ENCODE data around the gene SFT2D3.
"Not testable (repeated sequence)": the region's sequence is repeated elsewhere in the genome, so short reads cannot be mapped to it uniquely, and the experiment has no call there.

The SFT2D3 gene

DNA sequence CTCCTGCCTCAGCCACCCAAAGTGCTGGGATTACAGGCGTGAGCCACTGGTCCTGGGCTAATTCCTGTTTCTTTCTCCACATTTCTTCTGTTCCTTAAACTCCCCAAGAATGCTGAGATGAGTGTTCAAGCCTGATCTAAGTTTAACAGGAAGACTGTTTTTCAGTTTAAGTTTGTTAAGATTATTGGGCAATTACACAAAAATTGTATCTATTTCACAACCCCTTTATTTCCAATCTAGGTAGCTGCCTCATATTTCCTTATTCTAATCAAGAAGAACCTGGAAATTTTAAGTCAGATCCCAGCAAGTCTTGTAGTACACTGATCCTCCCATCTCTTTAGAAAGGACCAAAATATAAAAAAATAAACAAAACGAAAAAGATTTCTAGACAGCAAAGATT, 11.7 kb downstream of the SFT2D3 start:
- no peak for DNase-seq

DNA sequence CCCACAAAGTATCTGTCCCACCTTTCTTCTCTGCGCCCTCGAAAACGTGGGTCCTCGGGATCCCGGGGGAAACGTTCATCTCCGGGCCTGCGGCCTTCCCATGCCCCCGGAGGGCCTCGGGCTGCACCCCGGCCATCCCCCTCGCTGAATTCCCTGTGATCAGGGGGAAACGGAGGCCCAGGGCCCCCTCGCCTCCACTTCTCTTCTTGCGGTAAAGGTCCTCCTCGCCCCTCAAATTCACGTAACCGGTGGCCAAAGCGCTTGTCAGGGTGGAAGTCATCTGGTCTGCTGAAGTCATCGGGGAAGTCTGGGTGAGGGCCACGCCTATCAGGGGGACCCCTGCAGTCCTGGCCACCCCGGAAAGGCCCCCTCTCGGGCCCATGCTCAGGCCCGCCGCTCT, 12.3 kb downstream of the SFT2D3 start:
- no peak for DNase-seq

DNA sequence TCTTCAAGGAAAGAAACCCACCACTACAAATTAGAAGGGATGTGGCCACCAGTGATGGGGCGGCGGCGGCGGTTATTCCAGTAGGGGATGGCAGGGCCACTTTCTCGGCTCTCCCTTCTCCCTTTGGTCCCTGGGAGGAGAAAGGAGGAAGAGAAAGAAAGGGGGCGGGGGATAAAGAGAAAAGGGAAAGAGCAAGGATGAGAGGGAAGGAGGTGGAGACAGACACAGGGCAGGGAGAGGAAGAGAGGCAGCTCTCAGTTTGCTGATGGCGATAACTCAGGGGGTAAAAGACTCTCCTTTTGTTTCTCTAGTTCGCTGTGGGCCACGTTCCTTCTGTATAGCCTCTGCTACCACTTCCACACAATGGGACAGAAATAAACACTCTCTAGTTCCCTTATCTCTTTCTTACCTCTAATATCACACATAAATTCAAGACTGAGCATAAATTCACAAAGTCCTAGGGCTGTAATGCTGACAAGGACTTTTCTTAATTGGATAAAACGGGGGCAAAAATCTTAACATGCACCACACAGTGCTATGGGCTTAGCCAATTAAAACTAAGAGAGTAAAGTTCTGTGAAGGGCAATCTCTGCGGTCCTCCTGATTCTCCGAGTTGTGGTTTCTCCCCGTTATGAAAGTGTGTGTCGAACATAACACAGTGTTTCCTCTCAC, 14.6 kb downstream of the SFT2D3 start:
- DNase-seq, result no peak

DNA sequence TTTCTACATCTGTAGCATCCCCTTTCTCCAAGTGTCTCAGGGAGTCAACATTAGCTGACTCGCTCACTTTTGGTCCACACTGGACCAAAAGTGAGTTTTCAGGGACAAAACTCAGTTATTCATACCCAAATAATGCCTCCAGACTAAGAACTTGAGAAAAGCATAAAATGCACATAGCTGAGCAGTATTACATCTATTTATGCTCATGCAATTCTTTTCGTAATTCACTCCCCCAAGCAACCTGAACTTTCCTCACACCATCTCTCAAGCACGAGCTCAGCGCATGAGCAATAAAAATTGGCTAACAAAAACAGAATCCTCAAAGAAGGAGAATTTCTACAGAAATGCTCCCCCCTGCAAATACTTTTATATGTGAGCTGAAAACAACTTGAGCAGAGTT, 17.0 kb downstream of the SFT2D3 start:
- no peak for DNase-seq

DNA sequence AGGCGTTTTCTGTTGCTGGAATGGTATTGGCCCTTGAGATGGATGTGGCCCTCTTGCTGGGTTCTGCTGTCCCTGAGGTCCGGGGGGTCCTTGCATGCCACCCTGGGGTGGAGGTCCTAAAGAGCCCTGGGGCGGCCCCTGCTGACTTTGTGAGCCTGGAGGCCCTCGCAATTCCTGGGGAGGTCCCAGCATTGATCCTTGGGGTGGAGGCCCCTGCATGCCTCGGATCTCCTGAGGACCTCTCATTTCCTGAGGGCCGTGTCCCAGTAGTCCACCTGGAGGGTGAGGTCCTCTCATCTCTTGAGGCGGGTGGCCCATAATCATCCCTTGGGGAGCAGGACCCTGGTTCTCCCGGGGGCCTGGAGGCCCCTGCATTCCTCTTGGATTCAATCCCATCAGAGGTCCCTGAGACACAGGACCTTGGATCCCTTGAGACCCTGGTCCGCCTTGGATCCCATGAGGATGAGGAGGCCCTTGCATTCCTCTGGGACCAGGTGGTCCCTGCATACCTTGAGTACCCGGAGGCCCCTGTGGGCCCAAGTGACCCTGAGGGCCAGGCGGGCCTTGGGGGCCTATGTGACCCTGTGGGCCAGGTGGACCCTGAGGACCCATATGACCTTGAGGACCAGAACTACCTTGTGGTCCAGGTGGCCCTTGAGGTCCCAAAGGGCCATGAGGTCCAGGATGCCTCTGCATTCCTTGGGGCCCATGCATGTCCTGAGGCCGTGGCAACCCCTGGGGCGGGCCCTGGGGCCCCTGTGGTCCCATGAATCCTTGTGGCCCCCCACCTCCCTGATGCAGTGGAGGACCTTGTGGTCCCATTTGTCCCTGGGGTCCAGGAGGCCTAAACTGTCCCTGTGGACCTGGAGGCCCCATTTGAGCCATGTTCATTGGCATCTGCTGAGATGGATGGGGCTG, 18.3 kb downstream of the SFT2D3 start:
- DNase-seq, result no peak

DNA sequence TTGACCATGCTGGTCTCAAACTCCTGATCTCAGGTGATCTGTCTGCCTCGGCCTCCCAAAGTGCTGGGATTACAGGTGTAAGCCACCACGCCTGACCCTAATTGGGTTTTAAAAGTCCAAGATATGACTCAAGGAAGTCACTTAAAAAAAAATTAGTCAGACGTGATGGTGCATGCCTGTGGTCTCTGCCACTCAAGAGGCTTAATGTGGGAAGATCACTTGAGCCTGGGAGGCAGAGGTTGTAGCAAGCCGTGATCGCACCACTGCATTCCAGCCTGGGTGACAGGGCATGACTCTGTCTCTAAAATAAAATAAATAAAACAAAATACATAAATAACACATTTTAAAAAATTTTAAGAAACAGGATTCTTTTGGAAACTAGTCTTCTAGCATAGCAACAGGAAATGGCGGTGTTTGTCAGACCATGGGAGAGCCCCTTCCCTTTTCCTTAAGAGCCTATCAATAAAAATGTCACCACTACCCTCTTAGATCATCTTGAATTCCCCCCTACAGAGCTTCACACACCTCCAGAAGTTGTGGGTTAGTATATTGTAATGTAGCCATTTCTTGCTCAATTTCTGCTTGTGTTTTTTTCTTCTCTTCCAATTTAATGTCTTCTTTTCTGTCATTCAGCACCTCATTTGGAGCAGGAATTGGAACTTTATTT, 20.1 kb downstream of the SFT2D3 start:
- no peak for DNase-seq

DNA sequence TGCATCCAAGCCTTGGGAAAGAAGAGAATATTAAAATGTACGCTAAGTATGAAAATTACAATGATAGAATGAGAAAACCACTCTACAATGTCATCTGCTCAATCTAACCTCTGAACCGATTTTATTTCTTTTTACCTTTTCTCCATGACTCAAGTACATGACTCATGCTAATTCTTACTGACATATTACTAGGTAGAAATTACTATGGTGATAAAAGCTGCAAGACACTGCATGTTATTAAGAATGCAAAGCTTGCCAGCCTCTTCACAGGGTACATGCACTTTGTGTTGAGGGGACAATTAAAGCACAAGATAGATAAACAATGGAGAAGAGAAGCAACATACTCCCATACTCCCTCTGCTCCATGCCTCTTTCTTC, 20.7 kb downstream of the SFT2D3 start:
- DNase-seq, result no peak

DNA sequence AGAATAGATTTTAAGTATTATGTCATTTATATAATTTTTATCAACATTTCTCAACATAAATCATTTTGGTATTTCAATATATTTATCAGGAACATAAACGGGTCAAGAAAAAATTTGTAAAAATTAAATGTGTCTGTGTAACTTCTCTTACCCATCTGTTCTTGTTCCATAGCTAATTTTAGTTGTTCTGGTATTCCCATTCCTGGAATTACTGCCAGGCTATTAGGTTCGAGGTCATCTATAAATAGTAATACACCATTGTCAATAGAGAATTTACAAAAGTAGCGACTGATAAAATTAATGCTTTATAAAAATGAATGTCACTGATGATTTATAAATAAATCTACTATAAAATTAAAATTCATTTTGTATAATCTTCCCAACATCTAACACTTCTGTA, 21.5 kb downstream of the SFT2D3 start:
- DNase-seq, result no peak

DNA sequence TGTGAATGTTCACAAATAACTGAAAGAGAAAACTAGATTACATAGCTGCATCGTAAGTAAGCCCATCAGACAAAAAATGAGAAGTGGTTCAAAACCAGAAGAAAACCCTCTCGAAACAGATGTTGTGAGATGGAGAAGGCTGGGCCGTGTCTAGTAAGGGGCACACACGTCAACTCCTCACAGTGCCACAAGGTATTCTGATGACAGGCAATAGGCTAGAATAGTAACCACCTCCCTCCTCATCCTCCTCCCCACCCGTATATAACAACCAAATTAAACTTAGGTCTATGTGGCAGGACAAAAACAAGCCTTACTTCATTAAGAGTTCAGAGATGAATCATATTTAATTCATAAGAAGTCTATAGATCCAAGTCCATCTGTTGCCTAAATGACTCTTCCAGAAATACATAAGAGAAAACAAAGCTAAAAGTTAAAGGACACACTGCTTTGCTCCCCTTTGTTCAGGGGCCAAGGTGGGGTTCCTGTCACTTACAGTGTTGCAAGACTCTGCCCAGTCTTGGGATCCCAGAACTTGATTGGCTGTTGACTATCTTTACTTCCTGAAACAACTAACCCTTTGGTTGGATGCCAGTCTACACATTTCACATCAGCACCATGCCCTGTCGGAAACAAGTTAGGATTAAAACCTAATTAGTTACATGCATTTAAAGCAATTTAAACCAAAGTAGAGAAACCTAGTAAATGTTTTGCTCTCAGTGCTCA, 25.0 kb downstream of the SFT2D3 start:
- DNase-seq, result no peak

DNA sequence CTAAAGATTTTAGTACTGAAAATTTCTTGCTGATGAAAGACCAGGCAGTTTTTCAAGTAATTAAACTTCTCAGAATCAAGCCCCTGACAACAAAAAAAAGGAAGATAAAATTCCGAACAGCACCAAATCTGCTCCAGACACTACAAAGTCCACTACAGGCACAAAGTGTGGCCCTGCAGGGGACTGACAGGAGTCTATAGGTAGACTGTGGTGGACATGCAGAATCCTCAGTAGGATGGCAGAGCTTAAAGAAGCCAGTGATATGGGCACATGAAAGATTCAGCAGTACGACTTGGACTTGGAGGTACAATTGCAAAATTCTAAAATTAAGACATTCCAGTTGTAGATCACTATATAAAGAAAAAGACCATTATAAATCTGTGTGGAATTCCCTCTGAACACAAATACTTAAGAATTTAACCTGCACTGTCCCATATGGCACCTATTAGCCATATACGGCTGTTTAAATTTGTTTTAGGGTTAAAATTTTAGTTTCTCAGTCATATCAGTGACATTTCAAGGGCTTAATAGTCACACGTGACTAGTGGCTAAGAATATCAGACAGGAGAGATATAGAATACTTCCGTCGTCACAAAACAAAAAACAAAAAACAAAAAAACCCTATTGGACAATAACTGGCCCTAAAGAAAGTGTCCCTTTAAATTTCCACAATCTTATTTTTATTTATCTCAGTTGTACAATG, 32.0 kb downstream of the SFT2D3 start:
- DNase-seq, result no peak

DNA sequence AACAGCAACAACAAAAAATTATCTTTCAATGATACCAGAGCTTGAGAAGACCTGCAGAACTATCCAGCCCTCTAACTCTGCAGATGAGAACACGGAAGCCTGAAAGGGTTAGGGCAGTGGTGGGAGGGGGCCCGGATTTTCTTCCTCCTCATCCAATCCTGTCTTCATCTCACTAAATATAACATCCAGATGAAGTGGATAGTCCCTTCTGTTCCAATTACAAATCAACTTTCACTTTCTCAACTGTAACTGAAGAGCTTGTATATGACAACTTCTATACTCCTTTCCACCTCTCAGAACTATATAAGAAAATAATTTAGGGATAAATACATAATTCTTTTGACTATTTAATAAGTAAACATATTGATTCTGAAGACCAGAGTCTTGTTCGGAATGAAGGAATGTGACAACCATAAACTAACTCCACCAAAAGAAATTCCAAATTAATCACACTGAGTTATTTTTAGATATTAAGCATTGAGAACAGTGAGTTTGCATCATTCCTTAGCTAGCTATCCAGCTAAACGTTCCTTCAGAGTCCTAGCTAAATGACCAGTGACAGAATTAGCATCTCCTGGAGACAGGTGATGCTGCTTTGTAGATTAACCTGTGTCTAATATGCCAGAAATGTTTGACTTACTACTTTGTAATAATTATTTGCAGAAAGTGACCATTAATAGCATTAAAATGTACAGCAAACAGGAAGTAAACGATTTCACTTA, 32.7 kb downstream of the SFT2D3 start:
- DNase-seq, result no peak

DNA sequence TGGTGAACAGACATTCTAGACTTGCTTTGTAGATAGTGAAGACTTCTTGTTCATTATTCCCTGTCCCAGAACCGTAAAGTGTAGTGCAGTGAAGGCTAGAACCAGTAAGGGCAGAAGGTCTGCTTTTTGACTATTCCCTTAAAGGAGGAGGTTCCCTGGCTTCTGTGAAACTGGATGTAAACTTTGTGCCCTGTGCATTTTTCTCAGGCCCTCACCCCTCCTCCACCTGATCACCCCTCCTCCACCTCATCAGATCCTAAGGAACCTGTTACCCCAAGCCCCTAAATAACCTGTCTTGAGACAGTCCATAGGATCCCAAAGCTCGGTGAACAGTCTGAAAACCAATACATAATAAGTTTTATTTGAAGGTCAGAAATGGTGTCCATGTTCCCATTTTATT, 33.7 kb downstream of the SFT2D3 start:
- no peak for DNase-seq

DNA sequence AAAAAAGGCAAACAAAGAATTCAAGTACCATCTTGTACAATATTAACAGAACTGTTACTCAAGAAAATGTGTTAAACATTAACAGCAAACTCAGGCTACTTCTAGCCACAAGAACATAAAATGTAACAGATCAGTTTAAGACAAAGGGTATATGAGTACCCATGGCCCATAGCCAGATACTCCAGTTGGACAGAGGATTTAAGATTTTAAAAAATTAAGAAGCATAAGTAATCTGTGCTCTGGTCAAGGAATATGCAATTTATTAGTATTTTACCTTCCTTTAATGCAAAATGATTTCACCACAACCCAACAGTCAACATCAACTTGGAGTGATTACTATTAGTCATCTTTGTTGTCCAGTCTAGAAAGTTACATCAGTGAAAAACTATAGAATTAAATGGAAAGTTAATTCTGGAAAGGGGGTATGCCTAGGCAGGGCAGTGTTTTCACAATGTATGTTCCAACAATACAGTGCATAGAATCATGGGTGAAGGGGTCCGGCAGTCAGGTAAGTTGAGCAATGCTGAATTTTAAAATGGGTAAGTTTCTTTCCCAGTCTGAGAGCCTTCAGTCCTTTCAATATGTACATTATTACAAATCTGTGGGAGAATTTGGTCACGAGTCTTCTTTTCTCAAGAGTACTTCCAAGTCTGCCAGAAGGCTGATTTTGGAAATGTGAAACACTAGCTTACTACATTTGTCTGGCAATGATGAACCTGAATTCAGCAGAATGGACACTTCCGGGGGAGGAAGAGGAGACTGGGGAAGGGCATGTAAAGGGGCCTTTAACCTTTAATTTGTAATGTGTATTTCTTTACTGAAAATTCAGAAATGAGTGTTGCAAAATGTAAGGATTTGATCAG, 34.5 kb downstream of the SFT2D3 start:
- DNase-seq, result no peak

DNA sequence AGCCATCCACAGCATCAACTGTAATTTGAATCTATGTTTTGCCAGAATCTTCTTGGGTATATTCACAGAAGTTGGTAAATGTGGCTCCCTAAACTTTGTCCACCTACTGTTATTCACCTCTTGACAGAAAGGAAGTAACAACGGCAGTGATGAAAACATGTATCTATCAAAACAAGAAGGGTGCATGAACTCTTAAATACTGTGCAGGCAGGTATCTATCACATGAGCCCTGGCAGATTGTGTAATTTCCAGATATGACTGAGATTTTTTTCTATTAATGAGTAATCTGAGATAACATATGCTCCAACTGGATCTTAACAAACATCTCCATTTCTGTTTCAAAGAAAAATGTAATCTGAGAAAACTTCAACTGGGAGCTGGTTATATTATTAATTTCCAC, 36.6 kb downstream of the SFT2D3 start:
- no peak for DNase-seq

DNA sequence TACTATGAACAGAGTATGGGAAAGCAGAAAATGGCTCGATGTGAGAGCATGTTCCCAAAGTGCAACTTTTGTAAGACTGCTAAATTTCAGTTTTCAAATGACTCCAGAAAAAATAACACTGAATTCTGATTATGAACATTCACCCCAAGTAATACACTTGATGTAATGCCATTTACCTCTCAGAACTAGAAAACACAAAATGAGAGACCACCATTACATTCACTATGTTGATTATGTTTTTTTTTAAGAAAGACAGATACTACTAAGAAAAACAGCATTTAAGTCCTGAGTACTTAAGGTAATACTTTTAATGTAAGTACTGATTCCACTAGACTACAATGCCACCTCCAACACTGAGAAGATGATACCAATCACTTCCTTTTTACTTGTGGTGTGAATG, 38.5 kb downstream of the SFT2D3 start:
- DNase-seq, result no peak

DNA sequence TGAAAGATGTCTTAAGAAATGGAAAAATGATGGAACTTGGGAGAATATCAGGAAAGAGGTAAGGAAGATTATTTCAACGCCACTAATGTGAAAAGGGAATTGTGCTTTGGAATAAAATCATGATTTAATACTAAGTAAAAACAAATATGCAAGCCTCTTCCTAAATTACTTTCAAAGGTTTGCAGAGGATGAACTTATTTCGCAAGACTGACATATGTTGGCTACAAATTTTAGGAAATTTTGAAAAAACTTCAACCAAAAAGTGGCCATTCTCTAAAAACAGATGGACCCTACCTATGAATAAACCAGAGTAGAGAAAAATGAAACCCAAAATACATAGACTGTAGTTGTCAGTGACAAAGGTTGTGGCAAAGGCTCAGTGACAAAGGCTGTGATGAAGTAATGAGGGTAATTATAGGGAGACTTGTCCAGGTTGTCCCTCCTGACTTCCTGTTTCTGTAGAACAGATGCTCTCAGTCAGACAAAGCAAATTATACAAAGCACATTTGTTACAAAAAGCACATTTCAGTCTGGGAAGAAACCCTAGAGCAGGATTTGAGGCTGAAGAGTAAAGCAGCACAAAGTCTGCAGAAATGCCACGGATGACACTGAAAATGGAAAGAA, 39.5 kb downstream of the SFT2D3 start:
- peak; percentile 73 for DNase-seq

DNA sequence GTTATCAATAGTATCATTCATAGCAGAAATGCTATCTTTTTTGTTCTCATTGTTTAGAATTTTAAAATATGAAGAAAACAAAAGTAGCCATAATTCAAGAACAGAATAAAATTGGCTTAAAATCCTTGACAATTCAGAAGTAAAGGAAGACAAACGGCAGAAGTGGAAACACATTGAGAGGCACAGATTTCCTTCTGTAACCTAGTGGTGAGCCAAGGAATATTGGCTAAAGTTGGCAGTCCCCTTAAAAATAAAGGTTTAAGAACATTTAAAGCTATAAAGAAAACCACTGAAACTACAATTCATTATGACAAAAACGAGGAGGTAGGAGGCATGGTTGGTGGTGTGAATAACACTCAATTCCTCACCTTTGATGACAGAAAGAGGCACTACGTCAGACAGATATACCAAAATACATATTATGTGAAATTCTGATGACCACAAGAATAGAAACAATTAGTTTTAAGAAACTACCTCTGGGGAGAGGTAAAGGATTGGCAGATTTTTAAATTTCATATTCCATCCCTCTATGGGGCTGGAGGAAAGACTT, 42.3 kb downstream of the SFT2D3 start:
- DNase-seq, result no peak

DNA sequence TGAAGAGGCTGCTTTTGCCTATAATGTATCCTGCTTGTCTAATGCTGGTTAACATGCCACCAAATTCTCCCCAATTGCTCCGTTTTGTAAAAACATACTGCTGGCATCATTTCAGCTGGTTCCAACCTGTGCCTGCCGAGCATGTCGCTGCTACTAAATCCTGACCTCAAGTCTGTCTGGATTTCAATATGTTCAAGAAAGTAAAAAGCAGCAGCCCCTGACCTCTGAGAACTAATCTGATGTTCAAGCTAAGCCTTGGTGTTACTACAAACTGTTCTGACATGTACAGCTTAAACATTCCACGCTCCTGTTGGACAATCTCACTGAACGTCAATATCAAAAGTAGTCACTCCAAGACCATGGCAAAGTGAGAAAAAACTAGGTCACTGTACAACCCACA, 46.3 kb downstream of the SFT2D3 start:
- no peak for DNase-seq

DNA sequence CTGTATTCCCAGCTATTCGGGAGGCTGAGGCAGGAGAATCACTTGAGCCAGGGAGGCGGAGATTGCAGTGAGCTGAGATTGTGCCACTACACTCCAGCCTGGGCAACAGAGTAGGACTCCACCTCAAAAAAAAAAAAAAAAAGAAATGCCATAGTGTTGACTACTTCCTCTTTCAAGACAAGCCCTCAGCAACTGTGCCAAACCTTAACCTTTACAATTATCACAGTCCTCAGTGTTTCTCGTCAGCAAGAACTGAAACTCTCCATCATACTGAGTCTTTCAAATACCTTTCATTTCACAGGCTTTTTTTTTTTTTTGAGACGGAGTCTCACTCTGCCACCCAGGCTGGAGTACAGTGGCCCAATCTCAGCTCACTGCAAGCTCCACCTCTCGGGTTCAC, 48.2 kb downstream of the SFT2D3 start:
- DNase-seq, result not testable (repeated sequence)

DNA sequence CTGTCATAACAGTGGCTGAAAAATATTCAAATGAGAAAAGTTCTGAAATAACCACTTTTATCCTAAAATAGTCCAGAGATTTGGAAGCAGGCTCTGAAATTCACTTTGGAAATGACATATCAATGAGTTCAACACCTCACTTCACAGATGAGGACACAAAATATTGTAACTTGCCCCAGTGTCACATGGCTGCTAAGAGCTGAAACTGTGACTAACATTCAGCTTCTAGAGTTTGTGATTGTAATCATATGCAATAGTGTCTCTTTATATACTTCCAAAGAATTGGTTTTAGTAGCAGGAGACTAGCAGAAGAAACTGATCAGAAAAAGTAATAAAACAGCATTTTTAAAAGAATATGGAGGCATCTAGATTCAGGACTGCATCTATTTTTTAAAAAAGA, 52.1 kb downstream of the SFT2D3 start:
- no peak for DNase-seq

Measured in COR-L47 (cell line).